Spleen (tissue), 11 donors: ENCODE results near the gene TTC23L. TPM values are rescaled to one million over a fixed set of nuclear protein-coding genes. Genes with fewer than 3 reads are reported as not detected.

Experiments
- DNase-seq: peaks from one replicate; pipeline ENCODE4 v3.0.0-alpha.2; 2020
- H3K27ac ChIP-seq, 8 donors: fragments of 200-600 bp; sonication (generic) in 7 of 8; 1 replicate in 4 of 8; 2 replicates in 4 of 8; pipeline versions ENCODE4 v1.5.0 to v1.8.0; 2016 to 2021; ENCODE audit warnings: inconsistent platforms in 4 of 8, mild to moderate bottlenecking in 4 of 8, moderate library complexity in 1 of 8
- H3K27me3 ChIP-seq, 7 donors: fragments of 200-600 bp; sonication (generic) in 6 of 7; replicated peaks in 1 of 7; 1 replicate in 4 of 7; 2 replicates in 3 of 7; pipeline versions ENCODE4 v1.5.0 to v1.8.0; 2016 to 2021; ENCODE audit warnings: inconsistent platforms in 3 of 7, mild to moderate bottlenecking in 1 of 7
- H3K36me3 ChIP-seq, 6 donors: fragments of 200-600 bp; sonication (generic) in 5 of 6; 1 replicate in 4 of 6; 2 replicates in 2 of 6; pipeline versions ENCODE4 v1.5.0 to v1.8.0; 2016 to 2021; ENCODE audit warnings: inconsistent platforms in 2 of 6
- H3K4me1 ChIP-seq, 6 donors: fragments of 200-600 bp; sonication (generic) in 5 of 6; 1 replicate in 3 of 6; 2 replicates in 3 of 6; pipeline versions ENCODE4 v1.5.0 to v1.8.0; 2016 to 2021; ENCODE audit warnings: inconsistent platforms in 3 of 6
- H3K4me3 ChIP-seq, 8 donors: fragments of 200-600 bp; sonication (generic) in 7 of 8; 1 replicate in 4 of 8; 2 replicates in 4 of 8; pipeline versions ENCODE4 v1.5.0 to v1.8.0; 2016 to 2021; ENCODE audit warnings: inconsistent platforms in 4 of 8, mild to moderate bottlenecking in 4 of 8, moderate library complexity in 2 of 8
- H3K9me3 ChIP-seq, 8 donors: fragments of 200-600 bp; sonication (generic) in 7 of 8; 1 replicate in 4 of 8; 2 replicates in 4 of 8; pipeline versions ENCODE4 v1.5.0 to v1.8.0; 2016 to 2021; ENCODE audit warnings: inconsistent platforms in 4 of 8
- CTCF ChIP-seq, 11 experiments: fragments of 200-600 bp in 7 of 11; fragments of 450-650 bp in 4 of 11; sonication (generic) in 4 of 11; IDR thresholded peaks in 8 of 11; conservative IDR thresholded peaks in 3 of 11; 1 replicate in 7 of 11; 2 replicates in 4 of 11; pipeline versions ENCODE4 v1.4.0 to v1.8.0; 2016 to 2021; ENCODE audit warnings: antibody characterized with exemption in 11 of 11, inconsistent platforms in 4 of 11, mild to moderate bottlenecking in 1 of 11
- POLR2A ChIP-seq, 3 donors: fragments of 450-650 bp; IDR thresholded peaks; one replicate each; pipeline ENCODE4 v1.5.1; 2017; ENCODE audit warnings: antibody characterized with exemption in 3 of 3, mild to moderate bottlenecking in 1 of 3
- POLR2AphosphoS5 ChIP-seq, 3 donors: sonication (generic); formaldehyde crosslinking; IDR thresholded peaks; one replicate each; pipeline ENCODE4 v1.5.1; 2017; ENCODE audit warnings: antibody characterized with exemption in 3 of 3
- WGBS, 5 donors: extraction: QIAGEN DNeasy Blood & Tissue Kit in 3 of 5; methylation state at CpG; one replicate each; pipeline versions ENCODE4 v1.1.5 to v1.1.7; 2013 to 2018; 5-methylcytosine and 5-hydroxymethylcytosine counted together
- intact Hi-C: fragments of 100-400 bp; cut with DNase I; formaldehyde crosslinking; loops from one replicate; pipeline ENCODE4 v1.15.0; 2023; ENCODE audit warnings: low total_unique reads
- polyA plus RNA-seq, 3 donors: library from polyadenylated mRNA; stranded (reverse); fragments of 200-250 nt; gene quantifications; one replicate each; pipeline ENCODE4 v1.2.1, GENCODE V29; 2013
- total RNA-seq, 7 donors: library from RNA; depleted of rRNA in 3 of 7; stranded (reverse); fragments of >200 nt in 3 of 7; fragmentation: NEBNext Ultra II Directional in 4 of 7; extraction: Animal tissue kit (Norgen Biotek cat#: 25700) in 4 of 7; gene quantifications; one replicate each; pipeline versions ENCODE4 v1.1.0 to v1.2.1, GENCODE V29; 2016 to 2021
- donor health status: healthy with polysubstance abuse.
- donor health status: DM: no; HTN: no; CAD: no; lungs with moderate emphysema.
- donor health status: DM: no; HTN: no; CAD: no.
- donor health status: Bipolar disorder and iron deficiency.
- donor health status: healthy.
- donor health status: DM: no; HTN: no; CAD: no.
- donor health status: DM: yes; HTN: yes; CAD: no.

TTC23L gene
- total and polyA plus RNA-seq, 10 donors, result 0.07 to 0.42 (median 0.24) TPM; not detected in 4

GRCh38 chr5:34833976-34834793 is 4.8 kb upstream of the TTC23L start:
- no peaks in the 10 kb centered on the region for H3K9me3 ChIP-seq
- peak overlapping the region in 2 of 8 donors; percentile 9 to 23 for H3K27ac ChIP-seq
- DNase-seq, result no peak
- WGBS, 5 donors, result 76 to 83% (median 80%) methylated on average over 9 of the region's 9 CpGs
- H3K4me3 ChIP-seq, result no peak overlapping the region
- H3K27me3 ChIP-seq, result no peaks in the 10 kb centered on the region
- intact Hi-C loops, result no loop called here
- no peak for TF ChIP-seq POLR2A (IDR thresholded peaks at IDR 0.05)
- TF ChIP-seq POLR2AphosphoS5 (IDR thresholded peaks at IDR 0.05), result no peak
- TF ChIP-seq CTCF (IDR thresholded peaks at IDR 0.05 in 8 of 11, conservative IDR thresholded peaks at IDR 0.05 in 3 of 11), result no peak
- peaks cover 0 to 12% (median 5%) of the 10 kb centered on the region in 6 donors for H3K4me1 ChIP-seq
- H3K36me3 ChIP-seq, result peaks cover 0 to 44% (median 9%) of the 10 kb centered on the region in 6 donors

- H3K4me1 ChIP-seq, result peaks cover 0 to 18% (median 11%) of the 10 kb centered on the region in 6 donors
- peak overlapping the region in 1 of 8 donors; percentile 23 for H3K27ac ChIP-seq
- intact Hi-C loops, result no loop called here
- H3K9me3 ChIP-seq, result no peaks in the 10 kb centered on the region
- peaks cover 0 to 39% (median 8%) of the 10 kb centered on the region in 6 donors for H3K36me3 ChIP-seq
- TF ChIP-seq CTCF (IDR thresholded peaks at IDR 0.05 in 8 of 11, conservative IDR thresholded peaks at IDR 0.05 in 3 of 11) (no peak), POLR2AphosphoS5 (IDR thresholded peaks at IDR 0.05) (no peak), POLR2A (IDR thresholded peaks at IDR 0.05) (no peak)
- H3K4me3 ChIP-seq, result no peak overlapping the region
- WGBS, 5 donors, result 53 to 87% (median 69%) methylated on average over 1 of the region's 1 CpG
- DNase-seq, result no peak
- no peaks in the 10 kb centered on the region for H3K27me3 ChIP-seq
These were observed 4.2 kb upstream of the TTC23L start for GRCh38 chr5:34834794-34835089.

DNA sequence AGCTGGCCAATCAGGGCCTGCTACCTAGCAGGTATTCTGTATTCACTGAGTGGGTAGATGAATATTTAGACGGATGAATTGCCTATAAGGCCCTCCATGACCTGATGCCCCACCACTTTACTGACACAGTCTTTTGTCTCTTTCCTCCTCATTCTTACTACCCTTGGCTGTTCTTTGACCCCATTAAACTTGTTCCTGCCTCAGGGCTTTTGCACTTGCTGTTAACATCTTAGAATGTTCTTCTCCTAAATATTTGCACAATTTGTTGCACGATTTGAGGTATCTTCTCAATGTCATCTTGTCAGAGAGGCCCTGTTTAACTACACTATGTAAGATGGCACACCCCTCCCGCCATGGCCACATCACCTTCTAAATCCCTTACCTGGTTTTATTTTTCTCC is 3.3 kb upstream of the TTC23L start:
- no peaks in the 10 kb centered on the region for H3K9me3 ChIP-seq
- H3K4me1 ChIP-seq, result peaks cover 0 to 19% (median 13%) of the 10 kb centered on the region in 6 donors
- no peak for DNase-seq
- intact Hi-C loops, result no loop called here
- H3K27me3 ChIP-seq, result no peaks in the 10 kb centered on the region
- no peak overlapping the region for H3K27ac ChIP-seq
- TF ChIP-seq POLR2AphosphoS5 (IDR thresholded peaks at IDR 0.05) (no peak), POLR2A (IDR thresholded peaks at IDR 0.05) (no peak), CTCF (IDR thresholded peaks at IDR 0.05 in 8 of 11, conservative IDR thresholded peaks at IDR 0.05 in 3 of 11) (no peak)
- no peak overlapping the region for H3K4me3 ChIP-seq
- WGBS, 5 donors, result 77 to 100% (median 89%) methylated on average over 3 of the region's 3 CpGs
- peaks cover 0 to 29% (median under 1%) of the 10 kb centered on the region in 6 donors for H3K36me3 ChIP-seq

GRCh38 chr5:34841816-34842215 is 2.9 kb downstream of the TTC23L start:
- no peak overlapping the region for H3K27ac ChIP-seq
- no peaks in the 10 kb centered on the region for H3K27me3 ChIP-seq
- no peak for TF ChIP-seq CTCF (IDR thresholded peaks at IDR 0.05 in 8 of 11, conservative IDR thresholded peaks at IDR 0.05 in 3 of 11)
- TF ChIP-seq POLR2AphosphoS5 (IDR thresholded peaks at IDR 0.05), result no peak
- TF ChIP-seq POLR2A (IDR thresholded peaks at IDR 0.05), result no peak
- WGBS, 5 donors, result 88 to 100% (median 92%) methylated on average over 2 of the region's 2 CpGs
- H3K4me3 ChIP-seq, result no peak overlapping the region
- intact Hi-C loops, result no loop called here
- no peak for DNase-seq
- H3K4me1 ChIP-seq, result peaks cover 0 to 19% (median 13%) of the 10 kb centered on the region in 6 donors
- H3K9me3 ChIP-seq, result no peaks in the 10 kb centered on the region
- no peaks in the 10 kb centered on the region for H3K36me3 ChIP-seq
